ENCODE data around the gene BMP2.

The BMP2 gene

GRCh38 chr20:6767536-6768227, at the start of gene BMP2:
BMP2 (plus strand) TSS chr20:6767686; CDS start chr20:6770127, 2,441 bp downstream.
- no peak for DNase-seq (ENCODE audit: low spot score)

GRCh38 chr20:6718662-6719368, 48.7 kb upstream of the BMP2 start:
- no peak for DNase-seq (ENCODE audit: low spot score)

GRCh38 chr20:6719369-6719721, 48.1 kb upstream of the BMP2 start:
- no peak for DNase-seq (ENCODE audit: low spot score)

DNA sequence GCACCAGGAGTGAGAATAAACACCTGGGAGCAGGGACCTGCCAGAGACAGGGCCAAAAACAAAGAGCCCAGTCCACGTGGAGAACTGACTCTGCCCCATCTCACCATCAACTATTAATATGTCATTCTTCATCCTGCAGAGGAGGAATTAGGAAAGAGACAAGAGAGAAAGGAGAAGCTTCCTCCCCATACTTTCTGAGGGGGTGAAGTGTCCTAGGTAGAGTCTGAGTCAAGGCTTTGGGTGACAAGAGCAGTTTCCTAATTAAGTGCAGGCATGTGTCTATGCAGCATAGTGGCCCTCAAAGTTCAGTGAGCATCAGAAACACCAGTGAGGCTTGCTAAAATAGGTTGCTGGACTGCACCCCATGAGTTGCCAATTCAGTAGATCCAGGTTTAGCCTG, 40.7 kb upstream of the BMP2 start:
- no peak for DNase-seq (ENCODE audit: low spot score)

DNA sequence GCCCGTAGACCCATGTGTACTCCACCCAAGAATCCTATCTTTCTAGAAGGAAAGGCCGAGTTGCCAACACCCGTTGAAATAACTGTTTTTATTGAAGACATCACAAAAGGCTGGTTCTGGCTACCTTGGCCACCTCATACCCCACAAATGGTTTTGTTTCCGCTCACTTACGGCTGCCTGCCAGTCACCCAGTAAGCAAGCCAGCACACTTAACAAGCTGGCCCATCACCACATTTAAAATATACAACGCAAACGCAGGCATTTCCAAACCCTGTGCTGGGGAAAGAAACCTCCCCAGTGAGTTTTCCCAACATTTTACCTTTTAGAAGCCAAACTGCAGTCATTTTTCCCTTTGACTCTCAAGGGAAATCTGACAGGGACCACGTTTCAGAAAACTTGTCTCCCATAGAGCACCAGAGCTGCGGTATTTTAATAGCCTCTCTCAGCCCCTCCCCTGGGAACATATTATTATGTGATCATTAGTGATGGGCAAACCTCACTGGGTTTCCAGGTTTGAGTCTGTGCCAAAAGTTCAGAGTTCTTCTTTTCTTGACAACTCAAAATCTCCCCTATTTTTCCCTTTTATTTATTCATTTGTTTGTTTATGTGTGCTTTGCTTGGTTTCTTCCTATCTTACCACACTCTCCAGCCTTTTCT, 36.7 kb upstream of the BMP2 start:
- DNase-seq (ENCODE audit: low spot score): no peak

- no peak for DNase-seq (ENCODE audit: low spot score)
Observed at GRCh38 chr20:6732001-6732447, 35.5 kb upstream of the BMP2 start.

DNA sequence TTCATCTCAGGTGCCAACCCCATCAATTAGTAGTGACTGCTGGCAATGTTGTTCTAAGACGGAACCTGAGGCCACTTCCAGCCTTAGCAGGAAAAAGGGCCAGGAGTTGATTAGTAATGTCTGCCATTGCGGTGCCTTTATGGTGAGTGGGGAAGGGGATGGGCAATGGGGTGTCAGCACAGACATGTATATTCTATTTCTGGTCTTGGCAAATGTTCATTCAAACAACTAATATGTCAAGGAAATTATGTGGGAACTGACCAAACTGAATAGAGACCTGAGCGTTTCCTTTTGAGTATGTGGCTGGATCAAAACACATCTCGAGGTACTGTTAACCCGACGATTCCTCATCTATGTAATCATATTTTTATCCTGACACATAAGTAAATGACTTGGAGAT, 34.6 kb upstream of the BMP2 start:
- DNase-seq (ENCODE audit: low spot score): no peak

DNA sequence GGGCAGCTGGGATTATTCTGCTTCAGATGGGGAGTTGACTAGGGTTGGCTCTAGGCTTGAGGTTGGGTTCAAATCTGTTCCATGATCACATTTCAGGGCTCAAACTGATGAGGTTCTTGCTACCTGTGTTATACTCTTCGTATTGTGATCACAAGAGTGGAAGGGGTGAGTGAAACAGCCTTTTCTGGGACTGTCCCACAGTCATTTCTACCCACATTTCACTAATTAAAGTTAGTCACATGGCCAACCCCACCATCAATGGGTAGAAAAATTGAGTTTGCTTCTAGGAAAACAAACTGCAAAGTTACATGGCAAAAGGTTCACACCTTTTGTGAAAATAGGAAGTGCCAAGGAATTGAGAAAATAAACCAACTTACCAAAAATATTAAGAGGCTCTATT, 33.5 kb upstream of the BMP2 start:
- no peak for DNase-seq (ENCODE audit: low spot score)

DNA sequence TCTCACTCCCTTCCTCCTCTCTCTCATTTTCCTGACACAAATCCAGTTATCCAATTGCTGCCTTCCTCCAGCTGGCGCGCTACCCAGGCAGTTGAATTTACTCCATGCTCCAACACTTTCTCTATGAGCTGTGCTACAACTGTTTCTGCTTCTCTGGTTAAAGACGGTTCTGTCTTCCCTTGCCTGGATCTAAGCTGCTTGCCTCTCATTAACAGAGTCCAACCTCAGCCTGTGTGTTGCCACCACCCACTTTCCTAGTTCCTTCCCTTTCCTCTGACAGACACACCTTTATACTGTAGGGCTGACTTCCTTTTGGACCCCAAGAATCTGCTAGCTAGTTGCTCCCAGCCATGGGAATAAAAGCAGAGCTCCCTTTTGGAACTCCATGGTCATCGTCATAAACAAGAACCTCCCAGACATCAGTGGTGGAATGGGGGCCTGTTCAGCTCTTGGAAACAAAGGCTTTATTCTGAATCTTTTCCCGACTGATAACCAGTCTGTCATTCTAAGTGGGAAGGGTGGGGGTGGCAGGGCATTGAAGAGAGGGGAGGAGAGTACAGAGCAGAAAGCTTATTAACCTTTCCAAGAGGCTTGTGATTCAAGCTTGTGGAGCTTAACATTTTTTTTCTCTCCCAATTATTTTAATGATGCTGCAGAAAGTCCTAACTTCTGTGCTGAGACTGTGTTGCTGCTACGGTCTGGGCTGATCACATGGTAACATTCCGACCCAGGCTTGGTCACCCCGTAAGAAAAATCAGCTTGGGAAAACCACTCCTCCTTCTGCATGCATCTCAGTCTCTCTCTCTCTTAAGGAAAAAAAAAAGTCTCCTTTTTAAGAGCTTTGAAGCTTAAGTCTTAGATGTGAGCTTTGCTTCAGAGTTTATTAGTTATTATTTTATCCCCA, 31.3 kb upstream of the BMP2 start:
- no peak for DNase-seq (ENCODE audit: low spot score)

- DNase-seq (ENCODE audit: low spot score): no peak
Observed at GRCh38 chr20:6739406-6739805, 28.1 kb upstream of the BMP2 start.

GRCh38 chr20:6740096-6740495, 27.4 kb upstream of the BMP2 start:
- no peak for DNase-seq (ENCODE audit: low spot score)

DNA sequence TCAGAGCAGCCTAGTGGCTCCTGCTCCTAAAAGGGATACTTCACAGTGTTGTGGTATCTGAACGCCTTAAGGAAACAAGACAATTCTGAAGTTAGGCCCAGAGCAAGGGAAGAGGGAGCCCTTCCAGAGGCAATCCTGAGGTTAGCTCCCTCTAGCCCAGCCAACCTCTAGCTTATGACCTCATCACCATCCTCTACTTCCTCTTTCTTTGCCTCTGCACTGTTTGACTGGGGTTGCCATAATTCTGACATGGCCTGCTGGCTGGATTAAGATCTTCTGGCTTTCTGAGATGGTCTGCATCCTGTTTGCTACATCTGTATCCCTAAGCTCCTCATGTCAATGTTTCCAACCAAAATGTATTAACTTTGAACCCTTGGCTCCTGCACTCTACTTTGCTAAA, 23.3 kb upstream of the BMP2 start:
- no peak for DNase-seq (ENCODE audit: low spot score)

- no peak for DNase-seq (ENCODE audit: low spot score)
Observed at GRCh38 chr20:6744805-6745204, 22.7 kb upstream of the BMP2 start.

DNA sequence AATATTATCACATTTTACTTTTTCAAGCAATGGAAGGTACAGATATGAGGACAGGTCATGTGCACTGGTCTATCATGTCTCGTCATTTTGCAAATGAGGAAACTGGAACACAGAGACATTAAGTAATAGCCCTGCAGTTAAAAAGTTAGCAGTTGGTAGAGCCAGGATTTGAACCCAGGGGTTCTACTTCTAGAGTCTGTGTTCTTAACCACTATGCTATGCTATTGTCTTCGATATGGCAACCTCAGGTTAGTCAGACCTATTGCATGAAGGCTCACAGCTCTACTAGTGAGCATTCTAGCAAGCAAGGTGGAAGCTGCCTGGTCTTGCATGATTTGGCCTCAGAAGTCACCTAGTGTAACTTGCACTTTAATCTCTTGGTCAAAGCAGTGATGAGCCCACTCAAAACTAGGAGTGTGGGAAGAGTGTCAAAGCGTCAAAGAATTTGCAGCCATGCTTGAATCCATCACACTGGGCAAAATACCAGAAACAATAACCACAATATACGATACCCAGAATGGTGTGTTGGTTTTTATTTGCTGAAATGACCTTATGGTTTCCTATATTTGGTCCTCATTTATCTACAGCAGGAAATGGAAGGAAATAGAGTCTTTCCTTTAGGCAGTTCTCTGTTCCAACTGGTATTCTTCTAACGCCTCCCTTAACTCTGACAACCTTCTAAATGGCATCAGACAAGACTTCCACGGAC, 20.4 kb upstream of the BMP2 start:
- DNase-seq (ENCODE audit: low spot score): no peak

GRCh38 chr20:6750438-6750837, 17.0 kb upstream of the BMP2 start:
- DNase-seq (ENCODE audit: low spot score): no peak

DNA sequence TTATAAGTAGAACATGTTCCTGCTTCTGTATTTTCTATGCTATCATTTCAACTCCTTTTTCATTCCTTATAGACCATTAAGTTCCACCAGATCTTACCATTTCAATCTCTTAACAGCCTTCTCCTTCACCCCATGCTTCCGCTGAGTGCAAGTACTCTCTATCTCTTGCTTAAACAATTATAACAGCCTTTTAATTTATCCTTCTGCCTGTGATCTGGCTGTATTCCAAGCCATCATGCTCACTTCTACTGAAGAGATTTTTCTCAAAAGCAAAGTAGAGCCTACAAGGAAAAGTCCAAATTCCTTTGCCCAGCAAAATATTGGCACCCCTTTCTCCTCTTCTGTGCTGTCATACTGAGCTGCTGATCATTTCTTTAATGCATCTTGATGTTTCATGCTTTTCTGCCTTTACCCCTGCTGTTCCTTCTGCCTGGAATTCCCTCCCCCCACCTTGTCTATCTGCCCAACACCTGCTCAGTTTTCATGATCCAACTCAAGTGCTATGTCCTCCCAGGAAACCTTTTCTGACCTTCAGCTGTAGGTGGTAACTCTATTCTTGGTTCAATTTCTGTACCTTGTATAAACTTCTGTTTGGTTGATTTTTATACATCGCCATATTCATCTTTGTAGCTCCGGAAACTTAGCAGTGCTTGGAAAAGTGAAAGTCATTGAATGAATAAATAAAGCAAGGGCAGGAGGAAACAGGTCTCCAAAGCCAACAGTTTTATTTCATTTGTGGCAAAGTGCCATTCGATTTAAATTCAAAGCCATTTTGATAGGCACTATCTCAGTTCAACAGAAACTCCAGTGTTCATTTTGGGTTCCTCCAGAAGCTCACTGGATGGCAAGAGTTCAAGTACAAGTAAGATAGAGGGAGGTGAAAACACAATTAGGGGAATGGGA, 10.5 kb upstream of the BMP2 start:
- no peak for DNase-seq (ENCODE audit: low spot score)

DNA sequence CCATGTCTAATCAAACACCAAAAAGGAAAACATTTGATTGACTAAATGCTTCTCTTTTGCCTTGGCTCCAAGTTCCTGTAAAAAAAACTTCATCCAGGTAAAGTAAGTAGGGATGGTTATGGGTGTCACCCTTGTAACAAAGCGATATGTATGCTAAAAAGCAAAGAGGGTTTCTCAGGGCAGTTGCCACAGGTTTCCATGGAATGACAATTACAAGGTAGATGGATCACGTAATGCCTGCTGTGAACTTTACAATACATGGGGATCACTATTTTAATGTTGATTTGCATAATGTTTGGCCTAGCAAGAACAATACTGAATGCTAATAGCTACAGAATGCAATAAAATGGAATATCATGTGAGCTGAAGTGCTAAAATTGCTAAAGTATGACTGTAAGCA, 2.9 kb upstream of the BMP2 start:
- DNase-seq (ENCODE audit: low spot score): no peak

- no peak for DNase-seq (ENCODE audit: low spot score)
Observed at GRCh38 chr20:6765469-6766058, 1.9 kb upstream of the BMP2 start.

- no peak for DNase-seq (ENCODE audit: low spot score)
Observed at GRCh38 chr20:6766433-6766832, 1.1 kb upstream of the BMP2 start.

DNA sequence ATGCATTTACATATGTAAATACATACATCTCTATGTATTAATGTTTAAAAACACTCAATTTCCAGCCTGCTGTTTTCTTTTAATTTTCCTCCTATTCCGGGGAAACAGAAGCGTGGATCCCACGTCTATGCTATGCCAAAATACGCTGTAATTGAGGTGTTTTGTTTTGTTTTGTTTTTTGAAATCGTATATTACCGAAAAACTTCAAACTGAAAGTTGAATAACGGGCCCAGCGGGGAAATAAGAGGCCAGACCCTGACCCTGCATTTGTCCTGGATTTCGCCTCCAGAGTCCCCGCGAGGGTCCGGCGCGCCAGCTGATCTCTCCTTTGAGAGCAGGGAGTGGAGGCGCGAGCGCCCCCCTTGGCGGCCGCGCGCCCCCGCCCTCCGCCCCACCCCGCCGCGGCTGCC, 355 bp upstream of the BMP2 start:
- no peak for DNase-seq (ENCODE audit: low spot score)

Data from CD4-positive, alpha-beta T cell treated with Interleukin-15 for 4 hours (primary cell).